ENCODE results near the gene SSH2.

Gene SSH2

GRCh38 chr17:29718446-29719039 lies 211.5 kb downstream of the SSH2 start:
- Histone ChIP-seq H3K4me3 (IDR thresholded peaks at IDR 0.05; ENCODE audit: insufficient read depth, low read depth, low read length) (no peak overlapping the region), H3K27me3 (ENCODE audit: insufficient read depth, low read depth) (no peaks in the 10 kb centered on the region), H3K36me3 (ENCODE audit: insufficient read depth) (no peaks in the 10 kb centered on the region), H3K9ac (no peak overlapping the region), H3K4me2 (no peak overlapping the region), H2AFZ (ENCODE audit: low read depth) (no peak overlapping the region), H3K27ac (no peak overlapping the region), H4K20me1 (ENCODE audit: insufficient read depth) (no peaks in the 10 kb centered on the region), H3K4me1 (ENCODE audit: low read depth, poor library complexity, severe bottlenecking) (no peaks in the 10 kb centered on the region), H3K79me2 (ENCODE audit: insufficient read depth, low read depth) (no peaks in the 10 kb centered on the region)
- TF ChIP-seq CTCF (conservative IDR thresholded peaks at IDR 0.05; ENCODE audit: low read depth, low read length), result no peak

DNA sequence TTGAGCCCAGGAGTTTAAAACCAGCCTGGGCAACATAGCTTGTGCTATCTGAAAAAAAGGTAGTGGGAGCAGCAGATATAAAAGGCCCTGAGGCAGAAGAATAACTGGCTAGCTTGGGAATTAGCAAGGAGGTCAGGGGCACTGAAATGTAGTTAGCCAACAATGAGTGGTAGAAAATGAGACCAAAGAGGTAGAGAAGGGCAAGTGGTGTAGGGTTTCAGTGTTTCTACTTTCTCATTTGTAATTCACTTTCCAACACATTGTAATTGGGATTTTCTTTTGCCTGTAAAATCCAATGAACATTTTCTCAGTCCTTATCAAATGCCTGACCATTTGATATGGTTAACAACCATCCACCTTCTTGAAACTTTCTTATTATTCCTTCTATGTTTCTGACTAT lies 212.2 kb downstream of the SSH2 start:
- Histone ChIP-seq H3K27ac (no peak overlapping the region), H3K79me2 (ENCODE audit: insufficient read depth, low read depth) (no peaks in the 10 kb centered on the region)

DNA sequence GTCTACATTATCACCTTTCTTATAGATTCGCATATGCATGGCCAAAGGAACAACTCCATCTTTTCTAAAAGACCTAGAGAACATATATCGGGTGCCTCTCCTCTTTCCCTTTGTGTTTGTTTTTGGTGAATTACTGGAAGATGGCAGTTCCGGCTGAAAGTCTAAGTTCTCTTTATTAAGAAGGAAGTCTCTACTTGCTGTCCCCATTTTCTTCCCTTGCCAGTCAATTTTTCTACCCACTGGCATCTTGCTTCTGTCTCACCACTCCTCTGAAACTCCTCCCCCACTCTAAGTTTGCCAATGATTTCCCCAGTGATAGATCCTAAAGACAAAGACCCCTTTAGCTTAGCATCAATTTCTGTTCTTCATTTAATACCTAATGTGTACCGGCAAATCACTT lies 213.5 kb downstream of the SSH2 start:
- no peak for TF ChIP-seq CTCF (conservative IDR thresholded peaks at IDR 0.05; ENCODE audit: low read depth, low read length)
- Histone ChIP-seq H3K79me2 (ENCODE audit: insufficient read depth, low read depth) (no peaks in the 10 kb centered on the region), H4K20me1 (ENCODE audit: insufficient read depth) (no peaks in the 10 kb centered on the region), H3K27ac (no peak overlapping the region), H3K4me1 (ENCODE audit: low read depth, poor library complexity, severe bottlenecking) (no peaks in the 10 kb centered on the region), H3K36me3 (ENCODE audit: insufficient read depth) (no peaks in the 10 kb centered on the region), H3K4me2 (no peak overlapping the region), H3K27me3 (ENCODE audit: insufficient read depth, low read depth) (no peaks in the 10 kb centered on the region), H3K9ac (no peak overlapping the region), H3K4me3 (IDR thresholded peaks at IDR 0.05; ENCODE audit: insufficient read depth, low read depth, low read length) (no peak overlapping the region), H2AFZ (ENCODE audit: low read depth) (no peak overlapping the region)

More for the DNA sequence above, 212.2 kb downstream of the SSH2 start:
- H4K20me1 ChIP-seq (ENCODE audit: insufficient read depth), result no peaks in the 10 kb centered on the region
- no peak for TF ChIP-seq CTCF (conservative IDR thresholded peaks at IDR 0.05; ENCODE audit: low read depth, low read length)
- no peak overlapping the region for H3K9ac ChIP-seq
- no peaks in the 10 kb centered on the region for H3K4me1 ChIP-seq (ENCODE audit: low read depth, poor library complexity, severe bottlenecking)
- no peaks in the 10 kb centered on the region for H3K27me3 ChIP-seq (ENCODE audit: insufficient read depth, low read depth)
- H3K4me2 ChIP-seq, result no peak overlapping the region
- H3K36me3 ChIP-seq (ENCODE audit: insufficient read depth), result no peaks in the 10 kb centered on the region
- no peak overlapping the region for H2AFZ ChIP-seq (ENCODE audit: low read depth)
- H3K4me3 ChIP-seq (IDR thresholded peaks at IDR 0.05; ENCODE audit: insufficient read depth, low read depth, low read length), result no peak overlapping the region

DNA sequence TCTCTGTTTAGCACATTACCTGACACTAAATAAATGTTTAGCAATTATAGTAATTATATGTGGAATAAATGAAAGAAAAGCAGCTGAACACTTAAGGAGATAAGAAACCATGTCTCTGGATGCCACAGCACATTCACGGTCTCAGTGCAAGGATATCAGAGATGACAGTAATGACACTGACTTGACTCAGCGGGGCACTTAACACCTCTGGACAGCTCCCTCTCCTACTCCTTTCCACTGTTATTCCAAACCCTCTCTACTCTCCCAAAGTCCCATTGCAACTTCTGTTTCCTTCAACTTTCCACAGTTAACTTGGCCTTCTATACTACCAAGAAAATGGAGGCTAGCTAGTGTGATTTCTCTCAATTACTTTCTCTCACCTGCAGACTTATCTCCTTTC lies 214.3 kb downstream of the SSH2 start:
- no peaks in the 10 kb centered on the region for H3K27me3 ChIP-seq (ENCODE audit: insufficient read depth, low read depth)
- H3K36me3 ChIP-seq (ENCODE audit: insufficient read depth), result no peaks in the 10 kb centered on the region
- no peak overlapping the region for H3K9ac ChIP-seq
- no peak overlapping the region for H2AFZ ChIP-seq (ENCODE audit: low read depth)
- no peak overlapping the region for H3K4me3 ChIP-seq (IDR thresholded peaks at IDR 0.05; ENCODE audit: insufficient read depth, low read depth, low read length)
- TF ChIP-seq CTCF (conservative IDR thresholded peaks at IDR 0.05; ENCODE audit: low read depth, low read length), result no peak
- no peaks in the 10 kb centered on the region for H4K20me1 ChIP-seq (ENCODE audit: insufficient read depth)
- no peaks in the 10 kb centered on the region for H3K4me1 ChIP-seq (ENCODE audit: low read depth, poor library complexity, severe bottlenecking)
- no peak overlapping the region for H3K4me2 ChIP-seq
- no peaks in the 10 kb centered on the region for H3K79me2 ChIP-seq (ENCODE audit: insufficient read depth, low read depth)
- H3K27ac ChIP-seq, result no peak overlapping the region

Data from KMS-11 (cell line).